Activated CD4-positive, alpha-beta memory T cell treated with anti-CD3 and anti-CD28 coated beads, Interleukin-2, amount 10 ng/mL, durations not matched to agents 7 days and 5 days (primary cell): Measurements from ENCODE around the gene RSRC2. TPM values are rescaled to one million over a fixed set of nuclear protein-coding genes. Genes with fewer than 3 reads are reported as not detected.
"Not testable (repeated sequence)": the region's sequence is repeated elsewhere in the genome, so short reads cannot be mapped to it uniquely, and the experiment has no call there.

Source experiments
- CTCF ChIA-PET: fragments of 350-600 bp; sonication (Branson Sonifier 250); formaldehyde crosslinking; loops from one replicate; lab custom pipeline; 2021; ENCODE audit warnings: antibody characterized with exemption, inconsistent platforms; lab: Charles Lee
- POLR2A ChIA-PET: fragments of 350-600 bp; sonication (Branson Sonifier 250); formaldehyde crosslinking; loops from one replicate; lab custom pipeline; 2021; ENCODE audit warnings: antibody characterized with exemption; lab: Charles Lee
- DNase-seq: peaks from one replicate; pipeline ENCODE4 v3.0.0-alpha.2; 2020
- H3K27ac Mint-ChIP-seq: one replicate; pipeline ENCODE4 v1.8.0; 2021; ENCODE audit warnings: mild to moderate bottlenecking, mixed read lengths
- H3K27me3 Mint-ChIP-seq: one replicate; pipeline ENCODE4 v1.8.0; 2021; ENCODE audit warnings: mixed read lengths
- H3K36me3 Mint-ChIP-seq: one replicate; pipeline ENCODE4 v1.8.0; 2021; ENCODE audit warnings: low read depth, mixed read lengths
- H3K4me1 Mint-ChIP-seq: one replicate; pipeline ENCODE4 v1.8.0; 2021; ENCODE audit warnings: mixed read lengths
- H3K4me3 Mint-ChIP-seq: one replicate; pipeline ENCODE4 v1.8.0; 2021; ENCODE audit warnings: mild to moderate bottlenecking, mixed read lengths
- H3K9me3 Mint-ChIP-seq: one replicate; pipeline ENCODE4 v1.8.0; 2021; ENCODE audit warnings: mixed read lengths
- total RNA-seq, 2 experiments: library from RNA; stranded (reverse); gene quantifications; one replicate each; pipeline ENCODE4 v1.2.3, GENCODE V29; 2021

The RSRC2 gene, protein sequence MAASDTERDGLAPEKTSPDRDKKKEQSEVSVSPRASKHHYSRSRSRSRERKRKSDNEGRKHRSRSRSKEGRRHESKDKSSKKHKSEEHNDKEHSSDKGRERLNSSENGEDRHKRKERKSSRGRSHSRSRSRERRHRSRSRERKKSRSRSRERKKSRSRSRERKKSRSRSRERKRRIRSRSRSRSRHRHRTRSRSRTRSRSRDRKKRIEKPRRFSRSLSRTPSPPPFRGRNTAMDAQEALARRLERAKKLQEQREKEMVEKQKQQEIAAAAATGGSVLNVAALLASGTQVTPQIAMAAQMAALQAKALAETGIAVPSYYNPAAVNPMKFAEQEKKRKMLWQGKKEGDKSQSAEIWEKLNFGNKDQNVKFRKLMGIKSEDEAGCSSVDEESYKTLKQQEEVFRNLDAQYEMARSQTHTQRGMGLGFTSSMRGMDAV
- total RNA-seq: 10 to 100 TPM; 90.7 to 97.4 TPM

DNA sequence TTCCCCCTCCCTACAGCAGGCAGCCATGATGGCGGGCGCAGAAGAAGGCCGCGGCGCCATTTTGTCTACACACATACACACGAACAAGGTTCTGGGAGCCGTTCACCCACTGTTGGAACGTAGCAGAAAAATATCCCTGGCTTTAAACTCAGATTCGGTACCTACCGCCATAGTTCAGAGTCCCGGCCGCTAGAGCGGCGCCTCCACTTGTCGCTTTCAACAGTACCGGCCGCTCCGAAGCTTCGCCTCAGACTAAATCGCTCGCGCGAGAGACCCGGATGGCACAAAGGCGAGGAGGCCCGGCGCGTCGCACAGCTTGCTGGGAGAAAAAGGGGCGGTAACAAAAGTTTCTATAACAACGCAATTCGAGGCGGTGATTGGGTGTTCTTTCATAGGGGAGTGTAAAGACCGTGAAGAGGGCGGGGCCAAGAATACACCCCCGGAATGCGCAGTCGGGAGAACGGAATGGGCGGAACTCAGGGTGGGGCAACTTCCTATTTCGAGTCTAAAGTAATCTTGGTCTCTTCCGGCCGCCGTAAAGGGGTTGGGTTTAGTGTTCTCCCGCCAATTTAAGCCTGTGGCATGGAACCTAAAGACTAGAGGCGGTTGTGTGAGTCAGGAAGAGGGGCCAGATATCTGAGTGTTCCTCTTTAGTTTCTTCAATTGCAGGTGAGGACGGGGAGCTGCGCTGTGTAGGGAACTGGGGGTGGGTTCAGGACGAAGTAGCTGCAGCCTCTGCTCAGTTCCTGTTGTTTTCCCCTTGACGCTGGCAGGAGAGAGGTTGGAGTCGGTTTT lies at the start of gene RSRC2, which contains the start of gene KNTC1:
TSS of gene RSRC2 (minus strand) at position 254 of the 795 bp plus-strand sequence. CDS start at position 171, 83 bp downstream.
TSS of gene KNTC1 (plus strand) at position 567 of the 795 bp plus-strand sequence. CDS start 2,815 bp downstream, outside the sequence.
- Mint-ChIP-seq H3K27me3 (no peaks in the 10 kb centered on the region), H3K27ac (no peak within 1 kb of the TSS), H3K4me3 (no peak within 1 kb of the TSS), H3K36me3 (peaks cover 56% of the 10 kb centered on the region), H3K9me3 (no peaks in the 10 kb centered on the region), H3K4me1 (peaks cover 44% of the 10 kb centered on the region)
- ChIA-PET CTCF (interaction anchor here (0.8 to 2.8 kb wide), 5 partner anchors 26 to 735 kb away, joined by 3 to 25 read pairs (median 3); partner anchors contain the start of gene ZCCHC8), POLR2A (interaction anchor here (0.9 to 16.6 kb wide), 36 partner anchors 8 to 839 kb away, joined by 3 to 542 read pairs (median 5); partner anchors contain the start of genes DENR, MPHOSPH9, MTRFR and PSMD9)
- peak; percentile 99 for DNase-seq

DNA sequence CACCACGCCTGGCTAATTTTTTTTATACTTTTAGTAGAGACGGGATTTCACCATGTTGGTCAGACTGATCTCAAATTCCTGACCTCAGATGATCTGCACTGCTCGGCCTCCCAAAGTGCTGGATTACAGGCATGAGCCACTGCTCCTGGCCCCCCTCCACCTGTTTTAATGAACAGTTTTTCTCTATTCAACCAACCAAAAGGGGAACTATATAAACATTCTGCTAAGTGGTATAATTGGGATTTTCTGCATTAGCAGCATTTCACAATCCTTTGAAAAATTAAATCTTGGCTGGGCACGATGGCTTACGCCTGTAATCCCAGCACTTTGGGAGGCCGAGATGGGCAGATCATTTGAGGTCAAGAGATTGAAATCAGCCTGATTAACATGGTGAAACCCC lies 45.1 kb upstream of the RSRC2 start:
- DNase-seq: no peak
- Mint-ChIP-seq H3K36me3 (peaks cover 59% of the 10 kb centered on the region), H3K4me3 (no peak overlapping the region), H3K4me1 (peaks cover 4% of the 10 kb centered on the region), H3K27me3 (no peaks in the 10 kb centered on the region), H3K9me3 (no peaks in the 10 kb centered on the region), H3K27ac (no peak overlapping the region)
- ChIA-PET CTCF (no interaction called here), POLR2A (interaction anchor here (0.8 kb wide), 1 partner anchor 45 kb away, joined by 3 read pairs; the partner anchor contains the start of genes KNTC1 and RSRC2)

DNA sequence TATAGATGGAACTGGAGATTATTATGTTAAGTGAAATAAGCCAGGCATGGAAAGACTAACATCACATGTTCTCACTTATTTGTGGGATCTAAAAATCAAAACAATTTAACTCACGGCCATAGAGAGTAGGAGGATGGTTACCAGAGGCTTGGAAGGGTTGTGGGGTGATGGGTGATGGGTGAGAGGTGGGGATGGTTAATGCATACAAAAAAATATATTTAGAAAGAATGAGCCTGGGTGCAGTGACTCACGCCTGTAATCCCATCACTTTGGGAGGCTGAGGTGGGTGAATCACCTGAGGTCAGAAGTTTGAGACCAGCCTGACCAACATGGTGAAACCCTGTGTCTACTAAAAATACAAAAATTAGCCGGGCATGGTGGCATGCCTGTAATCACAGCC lies 43.3 kb upstream of the RSRC2 start:
- H3K9me3 Mint-ChIP-seq, H3K4me1 Mint-ChIP-seq, CTCF ChIA-PET, POLR2A ChIA-PET, H3K27ac Mint-ChIP-seq, H3K27me3 Mint-ChIP-seq, H3K4me3 Mint-ChIP-seq, DNase-seq: not testable (repeated sequence)
- H3K36me3 Mint-ChIP-seq: peaks cover 41% of the 10 kb centered on the region

DNA sequence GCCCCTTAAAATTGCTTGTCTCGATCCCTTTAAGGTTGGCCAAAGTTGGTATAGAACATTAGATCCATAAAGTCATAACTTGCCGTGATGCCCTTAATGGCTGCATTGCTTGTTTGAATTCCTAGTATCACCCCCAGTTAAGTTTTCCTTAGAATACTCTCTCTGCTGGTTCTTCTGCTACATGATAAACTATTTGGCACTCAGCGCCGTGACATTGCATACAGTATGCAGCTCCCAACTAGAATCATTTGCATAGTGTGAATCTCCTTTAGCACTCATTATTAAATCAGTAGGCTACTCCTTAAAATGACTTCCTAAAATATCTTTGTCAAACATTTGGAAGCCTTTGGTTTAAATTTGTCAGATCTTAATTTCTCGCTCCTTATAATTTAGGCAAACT lies 42.6 kb upstream of the RSRC2 start:
- H3K9me3 Mint-ChIP-seq: no peaks in the 10 kb centered on the region
- H3K4me3 Mint-ChIP-seq: no peak overlapping the region
- H3K4me1 Mint-ChIP-seq: peaks cover 4% of the 10 kb centered on the region
- POLR2A ChIA-PET: interaction anchor here (0.6 to 1.5 kb wide), 2 partner anchors 11 to 48 kb away, joined by 3 to 4 read pairs; no protein-coding TSS in a partner anchor
- no peaks in the 10 kb centered on the region for H3K27me3 Mint-ChIP-seq
- peaks cover 36% of the 10 kb centered on the region for H3K36me3 Mint-ChIP-seq
- H3K27ac Mint-ChIP-seq: no peak overlapping the region
- CTCF ChIA-PET: no interaction called here
- DNase-seq: no peak

DNA sequence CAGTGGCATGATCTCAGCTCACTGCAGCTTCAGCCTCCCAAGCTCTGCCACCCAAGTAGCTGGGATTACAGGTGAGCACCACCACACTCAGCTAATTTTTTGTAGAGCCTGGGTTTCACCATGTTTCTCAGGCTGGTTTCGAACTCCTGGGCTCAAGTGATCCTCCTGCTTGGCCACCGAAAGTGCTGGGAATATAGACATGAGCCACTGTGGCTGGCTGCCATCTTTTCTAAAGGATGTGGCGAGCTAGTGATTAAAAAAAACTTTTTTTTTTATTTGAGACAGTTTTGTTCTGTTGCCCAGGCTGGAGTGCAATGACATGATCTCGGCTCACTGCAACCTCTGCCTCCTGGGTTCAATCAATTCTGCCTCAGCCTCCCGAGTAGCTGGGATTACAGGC lies 40.1 kb upstream of the RSRC2 start:
- not testable (repeated sequence) for H3K4me3 Mint-ChIP-seq, H3K4me1 Mint-ChIP-seq, H3K27me3 Mint-ChIP-seq, H3K27ac Mint-ChIP-seq, H3K9me3 Mint-ChIP-seq, DNase-seq
- POLR2A ChIA-PET: interaction anchor here (1.1 to 1.6 kb wide), 3 partner anchors 9 to 40 kb away, joined by 3 read pairs; partner anchors contain the start of genes KNTC1 and RSRC2
- H3K36me3 Mint-ChIP-seq: peaks cover 36% of the 10 kb centered on the region
- CTCF ChIA-PET: interaction anchor here (1.3 kb wide), 1 partner anchor 14 kb away, joined by 4 read pairs; no protein-coding TSS in a partner anchor

DNA sequence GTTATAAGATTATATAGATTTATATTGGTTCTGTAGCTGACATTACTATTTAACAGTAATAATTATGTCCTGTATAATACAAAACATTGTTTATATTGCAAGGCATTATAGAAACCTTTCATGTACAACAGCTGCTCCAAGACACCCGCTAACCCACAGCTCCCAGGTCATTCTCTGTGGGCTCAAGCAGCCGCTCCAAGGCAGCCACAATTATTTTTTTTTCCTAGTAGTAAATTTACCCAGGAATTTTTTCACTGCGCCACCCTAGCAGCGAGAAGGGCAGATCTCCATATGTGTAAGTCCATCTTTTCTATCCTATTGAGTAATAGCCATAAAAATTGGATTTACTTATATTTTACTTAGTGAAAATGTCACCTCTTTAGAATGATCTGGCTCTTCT lies 36.6 kb upstream of the RSRC2 start:
- peaks cover 32% of the 10 kb centered on the region for H3K36me3 Mint-ChIP-seq

DNA sequence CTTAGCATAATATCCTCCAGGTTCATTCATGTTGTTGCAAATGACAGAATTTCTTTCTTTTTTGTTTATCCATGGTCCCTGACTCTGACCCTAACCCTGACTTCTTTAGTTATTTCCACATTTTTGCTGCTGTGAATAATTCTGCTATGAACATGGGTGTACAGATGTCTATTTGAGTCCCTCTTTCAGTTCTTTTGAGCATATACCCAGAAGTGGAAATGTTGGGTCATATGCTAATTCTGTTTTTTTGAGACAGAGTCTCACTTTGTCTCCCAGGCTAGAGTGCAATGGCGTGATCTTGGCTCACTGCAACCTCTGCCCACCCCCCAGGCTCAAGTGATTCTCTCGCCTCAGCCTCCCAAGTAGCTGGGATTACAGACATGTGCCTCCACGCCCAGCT lies 33.4 kb upstream of the RSRC2 start:
- ChIA-PET POLR2A (no interaction called here), CTCF (no interaction called here)
- Mint-ChIP-seq H3K4me1 (no peaks in the 10 kb centered on the region), H3K36me3 (peaks cover 49% of the 10 kb centered on the region), H3K4me3 (no peak overlapping the region), H3K9me3 (no peaks in the 10 kb centered on the region), H3K27ac (no peak overlapping the region), H3K27me3 (no peaks in the 10 kb centered on the region)
- DNase-seq: no peak

More for the DNA sequence above, 36.6 kb upstream of the RSRC2 start:
- Mint-ChIP-seq H3K9me3 (no peaks in the 10 kb centered on the region), H3K4me1 (no peaks in the 10 kb centered on the region), H3K4me3 (no peak overlapping the region), H3K27me3 (no peaks in the 10 kb centered on the region), H3K27ac (no peak overlapping the region)
- ChIA-PET CTCF (interaction anchor here (0.9 kb wide), 1 partner anchor 28 kb away, joined by 3 read pairs; no protein-coding TSS in a partner anchor), POLR2A (no interaction called here)
- no peak for DNase-seq

DNA sequence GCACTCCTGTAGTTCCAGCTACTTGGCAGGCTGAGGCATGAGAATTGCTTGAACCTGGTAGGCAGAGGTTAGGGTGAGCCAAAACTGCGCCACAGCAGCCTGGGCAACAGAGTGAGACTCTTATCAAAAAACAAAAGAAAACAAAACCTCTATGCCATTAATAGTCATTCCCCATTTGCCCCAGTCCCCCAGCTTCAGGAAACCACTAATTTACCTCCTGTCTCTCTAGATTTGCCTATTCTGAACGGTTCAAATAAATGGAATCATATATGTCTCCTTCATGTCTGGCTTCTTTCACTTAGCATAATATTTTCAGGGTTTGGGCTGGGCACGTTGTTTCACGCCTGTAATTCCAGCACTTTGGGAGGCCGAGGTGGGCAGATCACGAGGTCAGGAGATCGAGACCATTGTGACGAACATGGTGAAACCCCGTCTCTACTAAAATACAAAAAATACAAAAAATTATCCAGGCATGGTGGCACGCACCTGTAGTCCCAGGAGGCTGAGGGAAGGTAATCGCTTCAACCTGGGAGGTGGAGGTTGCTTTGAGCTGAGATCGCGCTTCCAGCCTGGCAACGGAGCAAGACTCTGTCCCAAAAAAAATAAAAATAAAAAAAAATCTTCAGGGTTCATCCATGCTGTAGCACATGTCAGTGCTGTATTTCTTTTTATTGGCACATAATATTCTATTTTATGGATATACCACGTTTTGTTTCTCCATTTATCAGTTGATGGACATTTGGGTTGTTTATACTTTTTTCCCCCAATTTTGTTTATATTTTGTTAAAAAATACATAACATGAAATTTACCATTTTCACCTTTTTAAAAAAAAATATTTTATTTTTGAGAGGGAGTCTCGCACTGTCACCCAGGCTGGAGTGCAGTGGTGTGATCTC lies 32.3 kb upstream of the RSRC2 start:
- no peak overlapping the region for H3K27ac Mint-ChIP-seq
- H3K36me3 Mint-ChIP-seq: peaks cover 58% of the 10 kb centered on the region
- CTCF ChIA-PET: no interaction called here
- POLR2A ChIA-PET: interaction anchor here (1.1 kb wide), 1 partner anchor 10 kb away, joined by 4 read pairs; no protein-coding TSS in a partner anchor
- H3K9me3 Mint-ChIP-seq: no peaks in the 10 kb centered on the region
- no peak overlapping the region for H3K4me3 Mint-ChIP-seq
- H3K27me3 Mint-ChIP-seq: no peaks in the 10 kb centered on the region
- DNase-seq: no peak
- no peaks in the 10 kb centered on the region for H3K4me1 Mint-ChIP-seq

DNA sequence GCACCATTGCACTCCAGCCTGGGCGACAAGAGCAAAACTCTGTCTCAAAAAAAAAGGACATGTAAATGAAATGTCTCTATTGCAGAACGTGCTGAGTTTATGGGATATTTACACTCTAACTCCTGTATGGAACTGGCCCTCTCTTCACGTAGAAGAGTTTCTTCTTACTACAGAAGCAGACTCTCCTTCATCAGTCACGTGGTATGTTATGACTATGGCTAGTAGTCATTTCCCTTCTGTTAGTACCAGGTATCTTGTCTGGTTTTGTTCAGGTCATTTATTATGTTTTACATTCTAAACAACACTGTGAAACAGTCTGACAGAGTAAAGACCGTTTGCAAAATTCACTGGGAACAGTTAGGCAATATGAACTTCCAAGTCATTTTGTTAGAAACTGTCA lies 20.6 kb upstream of the RSRC2 start:
- peaks cover 66% of the 10 kb centered on the region for H3K36me3 Mint-ChIP-seq
- H3K9me3 Mint-ChIP-seq: no peaks in the 10 kb centered on the region
- CTCF ChIA-PET: interaction anchor here (0.6 to 2.0 kb wide), 3 partner anchors 10 to 160 kb away, joined by 3 to 7 read pairs (median 4); no protein-coding TSS in a partner anchor
- no peaks in the 10 kb centered on the region for H3K27me3 Mint-ChIP-seq
- POLR2A ChIA-PET: interaction anchor here (1.3 kb wide), 1 partner anchor 20 kb away, joined by 4 read pairs; the partner anchor contains the start of genes KNTC1 and RSRC2
- DNase-seq: no peak
- H3K27ac Mint-ChIP-seq: no peak overlapping the region
- peaks cover 4% of the 10 kb centered on the region for H3K4me1 Mint-ChIP-seq
- no peak overlapping the region for H3K4me3 Mint-ChIP-seq

DNA sequence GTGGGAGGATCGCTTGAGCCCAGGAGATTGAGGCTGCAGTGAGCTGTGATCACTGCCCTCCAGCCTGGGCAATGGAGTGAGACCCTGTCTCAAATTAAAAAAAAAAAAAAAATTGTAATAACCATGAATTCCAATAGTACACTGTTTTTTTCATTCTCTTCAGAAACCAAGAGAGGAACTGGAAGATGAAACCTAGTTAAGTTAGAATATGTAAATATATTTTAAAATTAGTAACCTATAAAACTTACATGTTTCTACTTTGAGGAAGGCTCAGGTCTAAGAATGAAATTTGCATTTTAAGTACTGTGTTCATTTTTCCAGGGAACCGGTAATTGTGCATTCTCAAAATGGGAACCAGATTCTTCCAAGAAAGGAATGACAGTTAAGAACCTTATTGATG lies 19.1 kb upstream of the RSRC2 start:
- H3K4me1 Mint-ChIP-seq: peaks cover 6% of the 10 kb centered on the region
- H3K4me3 Mint-ChIP-seq: no peak overlapping the region

DNA sequence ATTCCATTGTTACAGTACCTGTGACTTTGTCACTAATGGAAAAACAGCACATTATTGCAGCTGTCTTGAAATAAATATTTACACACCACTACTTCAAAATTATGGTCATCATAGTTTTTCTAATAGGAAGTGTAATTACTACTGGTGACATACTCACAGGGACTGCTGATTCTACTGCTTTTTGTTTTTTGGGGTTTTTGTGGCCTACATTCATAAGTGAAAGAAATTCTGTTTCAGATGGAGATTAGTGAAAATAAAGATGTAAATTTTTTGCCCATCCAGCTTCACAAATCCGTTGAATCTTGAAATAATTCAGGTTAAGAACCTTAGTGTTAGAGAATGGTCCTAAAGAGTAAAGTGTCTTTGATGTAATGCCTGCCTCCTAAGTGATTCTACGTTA lies 17.8 kb upstream of the RSRC2 start:
- Mint-ChIP-seq H3K27me3 (no peaks in the 10 kb centered on the region), H3K4me3 (no peak overlapping the region), H3K4me1 (peaks cover 6% of the 10 kb centered on the region), H3K36me3 (peaks cover 57% of the 10 kb centered on the region), H3K27ac (no peak overlapping the region), H3K9me3 (no peaks in the 10 kb centered on the region)
- ChIA-PET CTCF (interaction anchor here (0.5 kb wide), 1 partner anchor 927 kb away, joined by 3 read pairs; no protein-coding TSS in a partner anchor), POLR2A (interaction anchor here (2.6 kb wide), 1 partner anchor 17 kb away, joined by 8 read pairs; the partner anchor contains the start of genes KNTC1 and RSRC2)
- DNase-seq: no peak

More for the DNA sequence above, 19.1 kb upstream of the RSRC2 start:
- ChIA-PET POLR2A (interaction anchor here (2.6 kb wide), 1 partner anchor 19 kb away, joined by 8 read pairs; the partner anchor contains the start of genes KNTC1 and RSRC2), CTCF (no interaction called here)
- no peaks in the 10 kb centered on the region for H3K9me3 Mint-ChIP-seq
- DNase-seq: no peak
- peaks cover 64% of the 10 kb centered on the region for H3K36me3 Mint-ChIP-seq
- H3K27ac Mint-ChIP-seq: no peak overlapping the region
- H3K27me3 Mint-ChIP-seq: no peaks in the 10 kb centered on the region
